H1 (cell line): Measurements from ENCODE around the gene ATP11A. TPM values are rescaled to one million over a fixed set of nuclear protein-coding genes. Genes with fewer than 3 reads are reported as not detected.

ENCODE experiments used
- ASH2L ChIP-seq: fragments of 200-600, 300-600 bp; sonication (generic); IDR thresholded peaks from one replicate; pipeline ENCODE4 v1.7.1; 2017; ENCODE audit warnings: low read length
- CBX5 ChIP-seq: fragments of 300-800, 300-1000 bp; sonication (generic); IDR thresholded peaks from 2 replicates; pipeline ENCODE4 v1.7.1; 2016; ENCODE audit warnings: antibody characterized with exemption, low read length, low read depth
- CEBPB ChIP-seq: IDR thresholded peaks from 2 replicates; pipeline ENCODE4 v1.6.1; 2012; ENCODE audit warnings: low read depth, low read length
- CTBP2 ChIP-seq: IDR thresholded peaks from 2 replicates; pipeline ENCODE4 v1.7.0; 2011; ENCODE audit warnings: borderline replicate concordance, mild to moderate bottlenecking, moderate library complexity, mixed read lengths, low read length; ENCODE audit not compliant: insufficient read depth, insufficient read length
- CTCF ChIP-seq, 3 experiments: IDR thresholded peaks; 1 replicate in 2 of 3; 2 replicates in 1 of 3; pipeline versions ENCODE4 v1.5.1 to v1.6.1; 2011; ENCODE audit warnings: low read length in 3 of 3, mild to moderate bottlenecking in 3 of 3, inconsistent platforms in 2 of 3, low read depth in 1 of 3, moderate library complexity in 1 of 3; ENCODE audit not compliant: insufficient read depth in 1 of 3; ENCODE audit errors: control extremely low read depth in 1 of 3
- HDAC6 ChIP-seq: IDR thresholded peaks from one replicate; pipeline ENCODE4 v1.7.1; 2012; ENCODE audit warnings: low read depth, mild to moderate bottlenecking, inconsistent platforms, low read length, moderate library complexity
- MAFK ChIP-seq: IDR thresholded peaks from 2 replicates; pipeline ENCODE4 v1.6.1; 2012; ENCODE audit warnings: low read depth, mild to moderate bottlenecking, improper control_type of control experiment, low read length
- NANOG ChIP-seq: IDR thresholded peaks from 2 replicates; pipeline ENCODE4 v1.6.1; 2011; ENCODE audit warnings: low read length, low read depth, mild to moderate bottlenecking, inconsistent platforms; ENCODE audit not compliant: insufficient read depth, poor library complexity, severe bottlenecking
- POLR2A ChIP-seq, 2 experiments: IDR thresholded peaks; 1 replicate in 1 of 2; 2 replicates in 1 of 2; pipeline ENCODE4 v1.6.1; 2011; ENCODE audit warnings: low read depth in 2 of 2, low read length in 2 of 2, mild to moderate bottlenecking in 2 of 2; ENCODE audit errors: control extremely low read depth in 1 of 2
- RAD21 ChIP-seq, 2 experiments: IDR thresholded peaks in 1 of 2; conservative IDR thresholded peaks in 1 of 2; 2 replicates each; pipeline ENCODE4 v1.6.1; 2011; ENCODE audit warnings: low read depth in 2 of 2, low read length in 2 of 2, improper control_type of control experiment in 1 of 2, inconsistent platforms in 1 of 2, mild to moderate bottlenecking in 1 of 2, moderate library complexity in 1 of 2
- RBBP5 ChIP-seq: IDR thresholded peaks from 2 replicates; pipeline ENCODE4 v1.7.1; 2012; ENCODE audit warnings: low read depth, mild to moderate bottlenecking, inconsistent platforms, low read length, moderate library complexity, borderline replicate concordance
- RFX5 ChIP-seq: IDR thresholded peaks from 2 replicates; pipeline ENCODE4 v1.6.1; 2011; ENCODE audit warnings: low read depth, low read length, improper control_type of control experiment, borderline replicate concordance
- SAP30 ChIP-seq: fragments of 300-600 bp; sonication (generic); IDR thresholded peaks from 2 replicates; pipeline ENCODE4 v1.7.1; 2012; ENCODE audit warnings: low read length, moderate library complexity, mild to moderate bottlenecking, inconsistent platforms; ENCODE audit not compliant: insufficient read depth, insufficient replicate concordance
- SIN3A ChIP-seq, 2 experiments: IDR thresholded peaks in 1 of 2; conservative IDR thresholded peaks in 1 of 2; 2 replicates each; pipeline ENCODE4 v1.6.1; 2011 to 2012; ENCODE audit warnings: low read length in 2 of 2, improper control_type of control experiment in 1 of 2, low read depth in 1 of 2, mild to moderate bottlenecking in 1 of 2
- SIX5 ChIP-seq: IDR thresholded peaks from 2 replicates; pipeline ENCODE4 v1.6.1; 2011; ENCODE audit warnings: mild to moderate bottlenecking, low read depth, low read length
- TAF1 ChIP-seq: IDR thresholded peaks from 2 replicates; pipeline ENCODE4 v1.6.1; 2011; ENCODE audit warnings: mild to moderate bottlenecking, low read depth, low read length
- TCF12 ChIP-seq: IDR thresholded peaks from 2 replicates; pipeline ENCODE4 v1.6.1; 2011; ENCODE audit warnings: low read depth, mild to moderate bottlenecking, low read length
- TEAD4 ChIP-seq: IDR thresholded peaks from 2 replicates; pipeline ENCODE4 v1.6.1; 2012; ENCODE audit warnings: low read depth, low read length, inconsistent platforms, mixed read lengths
- polyA plus RNA-seq, 7 experiments: library from polyadenylated mRNA; depleted of rRNA in 3 of 7; stranded (reverse) in 5 of 7; unstranded in 2 of 7; fragments of >200 nt in 5 of 7; fragments of 200-250 nt in 2 of 7; gene quantifications; 1 replicate in 5 of 7; 2 replicates in 1 of 7; 4 replicates in 1 of 7; pipeline versions ENCODE4 v1.2.1 to v1.2.3, GENCODE V29; 2011 to 2013; ENCODE audit warnings: missing spikeins in 2 of 7, mixed read lengths in 2 of 7
- total RNA-seq: library from RNA; stranded (reverse); fragmentation: NEBNext Ultra II Directional; extraction: Animal tissue kit (Norgen Biotek cat#: 25700); gene quantifications from 2 replicates; pipeline ENCODE4 v1.2.1, GENCODE V29; 2021
- TF ChIP-seq, protein P1 (sequence below): IDR thresholded peaks from 2 replicates; pipeline ENCODE4 v1.6.1; 2011; ENCODE audit warnings: low read depth, mild to moderate bottlenecking, low read length; ENCODE audit not compliant: insufficient read depth
- TF ChIP-seq, protein P2 (sequence below): IDR thresholded peaks from 2 replicates; pipeline ENCODE4 v1.6.1; 2012; ENCODE audit warnings: inconsistent platforms

The ATP11A gene
- total and polyA plus RNA-seq, 2 of the 8 experiments (the other 6 are each of a cell fraction or from before 2014, with no cell fraction given), result 28.8 to 72.9 TPM

DNA sequence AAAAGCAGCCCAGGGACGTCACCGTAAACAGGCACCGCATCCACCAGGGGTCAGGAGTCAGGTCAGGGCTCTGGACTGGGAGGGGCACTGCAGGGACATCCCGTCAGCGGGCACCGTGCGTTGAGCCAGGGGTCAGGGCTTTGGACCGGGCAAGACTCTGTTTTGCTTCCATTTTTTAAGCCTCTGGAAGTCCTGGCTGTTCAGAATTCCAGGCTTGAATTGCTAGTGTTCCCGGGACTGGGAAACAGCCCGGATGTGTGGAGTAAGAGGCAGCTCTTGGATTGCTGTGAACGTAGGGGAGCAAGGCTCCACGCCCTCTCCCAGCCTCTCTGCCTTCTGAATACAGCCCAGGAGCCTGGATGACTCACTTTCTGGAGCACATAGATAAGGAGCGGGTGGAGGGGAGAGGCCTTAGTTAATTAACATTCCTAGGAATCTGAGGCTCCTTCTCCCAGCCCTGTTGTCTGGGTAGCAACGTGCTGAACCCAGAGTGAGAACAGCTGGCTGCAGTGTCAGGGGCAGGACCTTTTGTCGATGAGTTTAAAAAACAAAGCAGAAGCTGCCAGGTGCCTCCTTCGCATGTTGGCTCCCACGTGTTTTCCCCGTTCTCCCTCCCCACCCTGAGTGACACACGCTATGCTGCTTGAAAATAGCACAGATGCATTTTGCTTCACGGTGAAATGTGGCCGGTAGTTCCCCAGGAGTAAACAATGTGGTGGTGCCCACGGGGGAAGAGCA is 21.9 kb downstream of the ATP11A start (continued):
- peak; percentile 88; the same call in 1 of the 2 replicates for TF ChIP-seq RBBP5
- peak in 1 of 2 experiments; percentile 71; a peak in 2 of 3 replicates for TF ChIP-seq POLR2A (IDR thresholded peaks at IDR 0.05; ENCODE audit: control extremely low read depth in 1 of 2, low read depth in 2 of 2, low read length in 2 of 2)
- no peak for TF ChIP-seq MAFK
- TF ChIP-seq RAD21 (IDR thresholded peaks at IDR 0.05 in 1 of 2, conservative IDR thresholded peaks at IDR 0.05 in 1 of 2; ENCODE audit: low read depth in 2 of 2, low read length in 2 of 2), result peak; percentile 34 to 45; a peak in 3 of 4 replicates
- TF ChIP-seq HDAC6, result no peak
- TF ChIP-seq, protein P1, sequence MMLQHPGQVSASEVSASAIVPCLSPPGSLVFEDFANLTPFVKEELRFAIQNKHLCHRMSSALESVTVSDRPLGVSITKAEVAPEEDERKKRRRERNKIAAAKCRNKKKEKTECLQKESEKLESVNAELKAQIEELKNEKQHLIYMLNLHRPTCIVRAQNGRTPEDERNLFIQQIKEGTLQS, result 0 out of 2 replicates have a peak, but pooled peaks have one; percentile 9
- peak; percentile 65 for TF ChIP-seq TAF1
- TF ChIP-seq SAP30, result peak; percentile 91
- TF ChIP-seq CTBP2, result no peak
- no peak for TF ChIP-seq RFX5
- no peak for TF ChIP-seq SIX5
- TF ChIP-seq CTCF (IDR thresholded peaks at IDR 0.05; ENCODE audit: control extremely low read depth in 1 of 3, insufficient read depth in 1 of 3, low read depth in 1 of 3, low read length in 3 of 3), result peak in 2 of 3 experiments; percentile 40 to 59; a peak in 3 of 4 replicates
- peak; percentile 12 for TF ChIP-seq NANOG
- TF ChIP-seq, protein P2, sequence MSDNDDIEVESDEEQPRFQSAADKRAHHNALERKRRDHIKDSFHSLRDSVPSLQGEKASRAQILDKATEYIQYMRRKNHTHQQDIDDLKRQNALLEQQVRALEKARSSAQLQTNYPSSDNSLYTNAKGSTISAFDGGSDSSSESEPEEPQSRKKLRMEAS, result peak; percentile 91
- TF ChIP-seq CBX5, result no peak
- peak; percentile 86 for TF ChIP-seq ASH2L
- peak; percentile 81 for TF ChIP-seq TCF12
- TF ChIP-seq CEBPB, result no peak
- TF ChIP-seq SIN3A (conservative IDR thresholded peaks at IDR 0.05 in 1 of 2, IDR thresholded peaks at IDR 0.05 in 1 of 2; ENCODE audit: low read depth in 1 of 2, low read length in 2 of 2), result peak; percentile 94 to 95
- TF ChIP-seq TEAD4, result peak; percentile 81; the same call in 1 of the 2 replicates
